GM19328 (cell line): ENCODE results near the gene RAD51AP2.
"Not testable (repeated sequence)": the region's sequence is repeated elsewhere in the genome, so short reads cannot be mapped to it uniquely, and the experiment has no call there.

Experiments used
- ATAC-seq: cut with Tn5 transposase; IDR thresholded peaks from one replicate; pipeline ENCODE4 v1.9.1; 2021; ENCODE audit warnings: mild to moderate bottlenecking, moderate library complexity; ENCODE audit not compliant: unreplicated experiment

RAD51AP2 gene

GRCh38 chr2:17538022-17538843, 20.0 kb upstream of the RAD51AP2 start:
- ATAC-seq = peak; percentile 28

GRCh38 chr2:17536416-17536815, 18.2 kb upstream of the RAD51AP2 start:
- ATAC-seq = no peak

GRCh38 chr2:17533546-17533945, 15.3 kb upstream of the RAD51AP2 start:
- no peak for ATAC-seq

- no peak for ATAC-seq
These were observed 11.5 kb upstream of the RAD51AP2 start for GRCh38 chr2:17529771-17530170.

GRCh38 chr2:17522303-17522702, 4.1 kb upstream of the RAD51AP2 start:
- no peak for ATAC-seq

- no peak for ATAC-seq
These were observed 3.4 kb upstream of the RAD51AP2 start for GRCh38 chr2:17521621-17522020.

GRCh38 chr2:17520761-17521160, 2.5 kb upstream of the RAD51AP2 start:
- ATAC-seq = peak; percentile 45

GRCh38 chr2:17519486-17519885, 1.2 kb upstream of the RAD51AP2 start:
- ATAC-seq = no peak

- no peak for ATAC-seq
These were observed 594 bp downstream of the RAD51AP2 start for GRCh38 chr2:17517481-17518211.

- no peak for ATAC-seq
These were observed 2.6 kb downstream of the RAD51AP2 start for GRCh38 chr2:17515652-17516051.

GRCh38 chr2:17506736-17507616, 11.3 kb downstream of the RAD51AP2 start:
- ATAC-seq = no peak

- ATAC-seq = no peak
These were observed 20.5 kb downstream of the RAD51AP2 start for GRCh38 chr2:17497718-17498117.

GRCh38 chr2:17495590-17495989, 22.6 kb downstream of the RAD51AP2 start:
- ATAC-seq = no peak

GRCh38 chr2:17490165-17490564, 28.1 kb downstream of the RAD51AP2 start:
- ATAC-seq = not testable (repeated sequence)

- not testable (repeated sequence) for ATAC-seq
These were observed 29.6 kb downstream of the RAD51AP2 start for GRCh38 chr2:17488610-17489009.

GRCh38 chr2:17483496-17483895, 34.7 kb downstream of the RAD51AP2 start:
- no peak for ATAC-seq

GRCh38 chr2:17482651-17483050, 35.6 kb downstream of the RAD51AP2 start:
- ATAC-seq = no peak

- ATAC-seq = no peak
These were observed 38.4 kb downstream of the RAD51AP2 start for GRCh38 chr2:17479875-17480274.

GRCh38 chr2:17476830-17477229, 41.4 kb downstream of the RAD51AP2 start:
- ATAC-seq = no peak

GRCh38 chr2:17476064-17476463, 42.2 kb downstream of the RAD51AP2 start:
- ATAC-seq = no peak

- no peak for ATAC-seq
These were observed 43.0 kb downstream of the RAD51AP2 start for GRCh38 chr2:17475286-17475685.
